ENCODE data around the gene SMYD3.

The SMYD3 gene

GRCh38 chr1:246513619-246514343 lies 6.7 kb upstream of the SMYD3 start:
- no peak for DNase-seq

DNA sequence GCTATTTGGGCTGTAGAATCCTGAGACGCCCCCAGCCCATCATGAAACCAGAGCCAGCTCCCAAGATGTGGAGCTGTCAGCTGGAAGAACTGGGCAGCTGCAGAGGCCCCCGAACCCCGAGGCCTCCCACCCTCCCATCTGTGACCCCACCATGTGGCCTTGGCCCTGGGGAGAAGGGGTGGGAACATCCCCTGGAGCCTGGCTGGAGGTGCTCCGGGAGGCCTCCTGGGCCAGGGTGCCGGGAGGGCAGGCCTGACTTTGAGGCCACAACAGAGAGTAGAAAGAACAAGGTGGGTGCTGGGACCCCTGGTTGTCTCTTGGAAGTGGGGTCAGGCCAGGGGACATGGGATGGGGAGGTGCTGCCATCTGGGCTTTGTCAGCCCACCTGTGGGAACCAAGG lies 6.0 kb upstream of the SMYD3 start:
- no peak for DNase-seq

GRCh38 chr1:246512635-246513034 lies 5.6 kb upstream of the SMYD3 start:
- DNase-seq: no peak

GRCh38 chr1:246512230-246512629 lies 5.2 kb upstream of the SMYD3 start:
- no peak for DNase-seq

- DNase-seq: no peak
Observed at GRCh38 chr1:246511203-246511602, 4.1 kb upstream of the SMYD3 start.

DNA sequence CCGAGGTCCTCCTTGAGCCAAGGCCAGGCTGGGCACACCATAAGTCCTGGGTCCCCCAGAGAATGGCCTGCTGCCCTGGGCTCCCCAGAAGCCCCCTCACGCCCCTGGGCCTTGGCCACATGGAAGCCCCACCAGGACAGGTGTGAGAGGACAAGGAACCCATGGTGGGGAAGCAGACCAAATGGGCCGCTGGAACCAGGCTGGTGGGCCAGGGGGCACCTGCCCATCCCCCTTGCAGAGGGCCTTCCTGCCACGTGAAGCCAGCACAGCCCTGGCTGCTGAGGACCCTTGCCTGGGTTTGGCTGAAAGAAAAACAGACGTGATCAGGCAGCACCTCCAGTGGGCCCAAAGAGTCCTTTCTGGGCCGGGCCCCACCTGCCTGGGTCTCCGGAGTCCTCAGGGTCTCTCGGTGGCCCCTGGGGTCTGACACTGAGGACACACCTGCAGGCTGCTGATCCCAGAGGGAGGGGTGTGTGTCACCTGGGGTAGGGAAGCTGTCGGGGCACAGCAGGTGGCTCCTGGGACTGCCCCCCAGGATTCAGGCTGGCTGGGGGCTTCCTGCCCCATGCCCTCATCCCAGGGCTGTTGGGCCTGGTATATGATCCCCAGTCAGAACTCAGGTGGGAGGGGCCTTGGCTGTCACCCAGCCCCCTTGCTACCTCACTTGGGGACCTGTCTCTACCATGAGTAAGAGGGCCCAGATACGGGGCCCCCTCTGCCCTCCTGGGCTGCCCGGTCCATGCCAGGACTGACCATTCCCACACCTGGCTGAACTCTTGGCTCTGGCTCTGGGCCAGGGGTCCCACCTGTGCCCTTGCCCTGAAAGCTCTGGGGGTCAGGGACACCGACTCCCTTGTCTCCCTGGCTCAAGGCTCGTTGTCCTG lies 3.3 kb upstream of the SMYD3 start:
- no peak for DNase-seq

DNA sequence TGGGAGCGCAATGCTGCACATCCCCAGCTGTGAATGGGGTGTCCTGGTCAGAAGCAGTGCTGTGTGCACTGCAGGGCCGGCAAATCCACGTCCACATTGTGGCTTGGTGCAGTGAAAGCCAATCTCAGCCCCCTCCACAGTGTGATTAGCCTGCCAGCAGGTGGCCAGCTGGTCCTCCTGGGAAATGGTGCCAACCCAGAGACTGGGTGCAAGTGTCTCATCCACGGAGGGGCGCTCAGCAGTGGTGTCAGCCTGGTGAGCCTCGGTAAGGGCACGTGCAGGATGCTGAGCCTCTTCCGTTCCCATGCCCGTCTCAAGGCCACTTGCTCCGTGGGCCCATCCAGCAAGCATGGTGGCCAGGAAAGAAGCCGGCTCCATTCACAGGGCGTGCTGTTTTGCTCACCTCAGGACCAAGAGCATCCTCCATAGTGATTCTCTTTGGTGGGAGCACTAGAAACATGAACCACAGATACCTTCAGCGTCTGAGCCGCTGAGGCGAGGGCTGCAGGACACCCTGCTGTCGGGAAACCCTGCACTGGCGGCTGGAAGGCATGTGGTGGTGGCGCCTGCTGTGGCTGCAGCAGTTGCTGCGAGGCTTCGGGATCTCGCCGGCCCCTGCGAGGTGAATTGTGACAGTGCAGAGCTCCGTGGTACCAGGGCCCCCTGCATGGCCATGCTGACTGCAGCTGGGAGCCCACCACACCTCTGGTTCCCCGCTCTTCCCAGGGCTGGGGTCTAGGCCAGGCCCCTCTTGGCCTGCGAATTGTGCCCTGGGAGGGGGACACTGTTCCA lies 2.0 kb upstream of the SMYD3 start:
- no peak for DNase-seq

GRCh38 chr1:246506367-246506673 lies 759 bp downstream of the SMYD3 start:
- DNase-seq: no peak

DNA sequence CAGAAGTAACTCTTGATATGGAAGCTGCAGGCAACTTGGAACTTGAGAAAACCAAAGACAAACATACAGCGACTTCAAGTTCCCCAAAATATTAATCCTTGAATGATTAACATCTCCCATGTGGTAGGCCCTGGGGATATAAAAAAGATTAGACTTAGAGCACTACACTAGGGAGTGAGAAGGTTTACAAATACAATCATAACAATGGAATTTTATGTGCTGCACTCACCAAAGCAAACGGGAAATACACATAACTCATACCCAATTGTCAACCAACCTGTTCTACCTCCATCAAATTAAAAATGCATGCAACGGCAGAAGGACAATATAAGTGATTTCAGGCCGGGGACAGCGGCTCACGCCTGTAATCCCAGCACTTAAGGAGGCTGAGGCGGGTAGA lies 3.7 kb downstream of the SMYD3 start:
- no peak for DNase-seq

DNA sequence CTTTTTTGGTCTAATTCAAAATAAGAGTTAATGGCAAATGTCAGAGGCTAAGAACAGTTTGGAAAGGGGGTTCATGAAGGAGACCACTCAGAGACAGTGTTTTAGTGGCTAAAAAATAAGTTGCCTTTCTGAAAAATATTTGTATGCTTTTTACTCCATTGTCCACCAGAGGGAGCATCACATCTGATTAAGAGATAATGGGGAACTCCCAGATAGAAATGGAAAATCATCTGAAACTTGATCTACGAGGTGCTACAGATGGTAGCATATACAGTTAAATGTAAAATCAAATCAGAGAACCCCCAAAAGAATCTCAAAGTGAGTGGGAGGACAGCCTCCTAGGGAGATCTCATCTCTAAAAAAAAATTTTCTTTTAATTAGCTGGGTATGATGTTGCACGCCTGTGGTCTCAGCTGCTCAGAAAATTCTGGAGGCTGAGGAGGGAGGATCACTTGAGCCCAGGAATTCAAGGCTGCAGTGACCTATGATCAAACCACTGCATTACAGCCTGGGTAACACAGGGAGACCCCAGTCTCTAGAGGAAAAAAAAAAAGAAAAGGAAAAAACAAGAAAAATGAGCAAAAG lies 9.7 kb downstream of the SMYD3 start:
- DNase-seq: peak; percentile 78

DNA sequence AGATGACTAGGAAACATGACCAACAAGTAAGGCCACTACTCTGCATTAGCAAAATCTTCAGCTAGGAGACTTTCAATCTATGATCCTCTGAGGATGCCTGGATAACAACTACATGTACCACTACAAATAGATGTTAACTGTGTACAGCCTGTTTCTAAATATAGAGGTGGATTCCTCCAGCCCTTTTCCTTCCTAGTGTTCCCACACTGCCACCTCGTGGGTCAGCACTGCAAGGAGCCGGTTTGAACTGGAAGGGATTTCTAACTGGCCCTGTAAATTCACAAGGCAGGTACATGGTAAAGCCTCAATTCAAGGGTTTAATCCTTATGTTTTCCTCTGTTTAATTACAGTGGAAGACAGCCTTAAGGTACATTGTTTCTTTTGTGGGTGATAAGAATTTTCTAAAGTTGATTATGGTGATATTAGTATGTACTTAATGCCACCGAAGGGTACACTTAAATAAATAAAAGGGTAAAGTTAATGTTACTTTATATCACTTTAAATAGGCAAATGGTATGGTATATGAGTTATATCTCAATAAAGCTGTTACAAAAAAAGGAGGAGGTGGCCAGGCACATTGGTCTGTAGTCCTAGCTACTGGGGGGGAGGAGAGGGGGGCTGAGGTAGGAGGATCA lies 14.4 kb downstream of the SMYD3 start:
- DNase-seq: peak; percentile 22

DNA sequence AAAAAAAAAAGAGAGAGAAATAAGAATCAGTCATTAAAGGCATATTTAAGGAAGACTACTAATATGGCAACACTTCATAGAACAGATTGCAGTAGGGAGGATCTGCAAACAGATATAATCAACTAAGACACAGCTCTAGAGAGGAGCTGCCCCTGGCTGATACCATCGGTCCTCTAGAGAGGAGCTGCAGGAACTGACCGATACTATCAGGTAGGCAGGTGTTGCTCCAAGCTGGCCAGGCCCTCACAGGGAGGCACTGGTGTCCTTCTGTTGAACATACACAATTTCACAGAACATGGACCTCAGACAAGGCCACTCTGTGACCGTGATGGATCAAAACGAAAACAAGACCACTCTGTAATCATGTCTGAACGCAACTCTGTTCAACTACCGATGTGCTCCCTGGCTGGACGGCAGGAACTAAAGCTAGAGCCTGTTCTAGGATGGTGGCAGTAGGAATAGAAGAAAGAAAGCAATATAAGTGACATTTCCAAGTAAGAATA lies 15.5 kb downstream of the SMYD3 start:
- DNase-seq: no peak

DNA sequence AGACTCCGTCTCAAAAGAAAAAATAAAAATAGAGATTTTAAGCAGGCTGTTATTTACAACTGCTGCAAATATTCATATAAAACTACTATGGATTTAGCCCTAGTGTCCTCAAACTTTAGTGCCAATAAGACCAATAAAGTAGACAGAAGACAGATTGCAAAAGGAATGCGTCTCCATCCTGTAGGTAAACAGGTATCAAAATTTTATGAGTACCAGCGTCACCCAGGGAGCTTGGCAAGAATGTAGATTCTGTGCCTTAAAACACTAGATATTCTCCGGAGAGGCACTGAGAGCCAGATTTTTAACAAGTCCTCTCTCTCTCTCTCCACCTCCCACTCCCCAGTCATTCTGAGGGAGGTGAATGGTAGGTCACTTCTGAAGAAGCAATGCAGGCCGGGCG lies 18.4 kb downstream of the SMYD3 start:
- no peak for DNase-seq

DNA sequence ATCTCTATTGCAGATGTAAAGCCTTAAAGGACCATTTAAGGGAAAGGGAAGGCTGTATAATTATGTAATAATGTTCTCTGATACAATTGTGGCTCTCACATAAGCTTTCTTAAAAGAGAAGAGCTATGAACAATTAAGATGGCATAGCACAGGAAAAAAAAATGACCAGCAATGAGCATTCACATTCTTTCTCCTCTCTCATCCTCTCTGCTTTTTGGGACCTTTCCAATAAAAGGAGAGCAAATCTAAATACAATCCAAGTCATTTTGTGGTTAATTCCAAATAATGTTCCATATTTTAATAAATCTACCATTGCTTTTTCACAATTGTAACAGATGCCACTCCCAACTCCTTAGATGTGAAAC lies 23.5 kb downstream of the SMYD3 start:
- DNase-seq: no peak

GRCh38 chr1:246482805-246483568 lies 24.1 kb downstream of the SMYD3 start:
- DNase-seq: no peak

GRCh38 chr1:246479061-246479460 lies 28.0 kb downstream of the SMYD3 start:
- DNase-seq: no peak

- DNase-seq: no peak
Observed at GRCh38 chr1:246477634-246478033, 29.4 kb downstream of the SMYD3 start.

DNA sequence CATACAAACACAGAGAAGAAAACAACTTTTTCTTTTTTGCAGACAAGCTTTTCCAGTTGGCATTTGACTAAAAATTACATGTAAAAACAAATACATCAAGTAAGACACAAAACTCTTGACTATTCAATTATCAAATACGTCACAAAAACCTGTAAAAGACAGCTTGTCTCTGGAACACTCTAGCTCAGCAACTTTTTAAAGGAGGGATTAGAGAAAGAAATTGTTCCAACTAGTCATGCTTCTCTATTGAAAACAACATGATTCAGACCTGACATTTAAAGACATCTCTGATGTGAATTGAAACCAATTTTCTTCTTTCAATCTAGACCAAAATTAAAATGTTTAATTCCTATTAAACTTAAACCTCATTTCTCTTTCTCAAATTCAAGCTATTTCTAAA lies 30.3 kb downstream of the SMYD3 start:
- DNase-seq: no peak

DNA sequence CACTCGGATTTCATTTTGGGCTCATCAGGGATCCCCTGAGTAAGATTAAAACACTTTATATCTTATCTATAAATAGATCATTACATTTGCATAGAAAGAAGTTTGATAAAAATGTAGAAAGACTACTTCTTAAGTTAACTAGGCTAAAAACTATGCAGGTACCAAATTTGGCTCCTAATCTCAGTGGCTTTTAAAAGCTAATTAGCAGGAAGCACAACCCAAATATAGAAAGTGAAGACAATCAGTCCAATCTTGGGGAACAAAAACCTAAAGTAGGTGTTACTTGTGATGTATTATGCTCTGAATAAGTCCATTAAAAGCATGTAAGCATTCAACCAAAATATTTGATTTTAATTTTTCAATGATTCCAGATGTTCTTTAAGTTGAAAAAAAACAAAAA lies 35.4 kb downstream of the SMYD3 start:
- DNase-seq: no peak

DNA sequence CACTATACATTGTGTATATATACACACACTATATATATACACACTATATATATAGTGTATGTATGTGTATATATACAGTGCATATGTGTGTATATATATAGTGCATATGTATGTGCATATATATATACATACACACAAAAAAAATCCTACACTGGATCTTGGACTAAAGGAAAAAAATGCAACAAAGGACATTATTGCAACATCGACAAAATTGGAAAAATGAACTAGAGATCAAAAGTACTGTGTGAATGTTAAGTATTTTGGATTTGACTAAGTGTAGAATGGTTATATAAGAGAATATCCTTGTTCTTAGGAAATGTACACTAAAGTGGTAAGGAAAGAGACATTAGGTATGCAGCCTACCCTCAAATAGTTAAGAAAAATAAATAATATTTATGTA lies 36.5 kb downstream of the SMYD3 start:
- no peak for DNase-seq

GRCh38 chr1:246462986-246463385 lies 44.1 kb downstream of the SMYD3 start:
- DNase-seq: no peak

DNA sequence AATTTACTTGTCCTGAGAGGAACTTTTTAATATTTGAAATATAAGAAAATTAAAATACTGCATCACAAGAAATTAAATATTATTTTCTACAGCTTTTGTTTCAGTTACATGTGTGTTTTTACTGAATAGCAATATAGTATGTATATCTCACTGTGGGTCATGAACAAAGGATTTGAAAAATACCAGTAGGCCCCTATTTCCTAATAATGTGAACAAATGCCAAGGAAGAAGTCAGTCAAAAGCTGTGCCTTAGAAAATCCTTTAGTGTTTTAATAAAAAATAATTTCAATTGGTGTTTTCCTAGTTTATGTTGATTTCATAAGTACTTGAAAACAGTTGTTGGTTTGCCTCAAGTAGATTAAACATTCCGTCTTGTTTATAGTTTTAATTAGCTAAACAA lies 46.7 kb downstream of the SMYD3 start:
- DNase-seq: no peak

All from CD4-positive, alpha-beta T cell treated with Interleukin-21 for 1 hour (primary cell).